Endothelial cell of umbilical vein (primary cell): ENCODE measurements around the gene PCBP4. TPM values are rescaled to one million over a fixed set of nuclear protein-coding genes. Genes with fewer than 3 reads are reported as not detected.

Source experiments
- BruUV-seq: library from RNA; stranded (reverse); fragments of 400-500 nt; replicated peaks from 2 replicates; lab custom pipeline; 2021; lab: Mats Ljungman, UMichigan
- CTCF ChIA-PET: fragments of 300-600, 350-600 bp; sonication (Branson Sonifier 250); formaldehyde crosslinking; loops from one replicate; lab custom pipeline; 2021; ENCODE audit warnings: antibody characterized with exemption, inconsistent platforms; lab: Charles Lee
- POLR2A ChIA-PET: fragments of 300-600, 350-600 bp; sonication (Branson Sonifier 250); formaldehyde crosslinking; loops from one replicate; lab custom pipeline; 2021; ENCODE audit warnings: antibody characterized with exemption, inconsistent platforms; lab: Charles Lee
- DNase-seq: peaks from one replicate; pipeline ENCODE4 v3.0.0-alpha.2; 2011; ENCODE audit warnings: low read depth, low spot score
- FAIRE-seq: peaks from 2 replicates; lab custom pipeline; 2011; peaks lifted over from hg19 to GRCh38; lab: Jason Lieb, UNC
- H2AFZ ChIP-seq: 2 replicates; pipeline ENCODE4 v1.6.0; 2012; ENCODE audit warnings: low read depth, low read length, control low read depth, inconsistent platforms
- H3K27ac ChIP-seq: 2 replicates; pipeline ENCODE4 v1.5.1; 2011; ENCODE audit warnings: low read depth, mild to moderate bottlenecking, control low read depth, low read length, moderate library complexity; ENCODE audit not compliant: insufficient read depth
- H3K27me3 ChIP-seq, 2 experiments: 2 replicates each; pipeline versions ENCODE4 v1.6.0 to v1.6.1; 2011; ENCODE audit warnings: low read length in 2 of 2, mixed read lengths in 1 of 2; ENCODE audit not compliant: control insufficient read depth in 2 of 2, insufficient read depth in 2 of 2
- H3K36me3 ChIP-seq, 2 experiments: 2 replicates in 1 of 2; 3 replicates in 1 of 2; pipeline ENCODE4 v1.5.1; 2011; ENCODE audit warnings: low read length in 2 of 2, mild to moderate bottlenecking in 1 of 2, moderate library complexity in 1 of 2; ENCODE audit not compliant: control insufficient read depth in 2 of 2, insufficient read depth in 2 of 2; ENCODE audit errors: extremely low read depth in 1 of 2
- H3K4me1 ChIP-seq: 3 replicates; pipeline ENCODE4 v1.5.1; 2011; ENCODE audit warnings: mild to moderate bottlenecking, low read length; ENCODE audit not compliant: control insufficient read depth, insufficient read depth; ENCODE audit errors: extremely low read depth
- H3K4me2 ChIP-seq: 2 replicates; pipeline ENCODE4 v1.6.1; 2011; ENCODE audit warnings: low read length, control low read depth, mixed read lengths; ENCODE audit not compliant: insufficient read depth
- H3K4me3 ChIP-seq, 3 experiments: fragments of 200-600 bp in 1 of 3; sonication (generic), shearing (Covaris generic) in 1 of 3; replicated peaks in 1 of 3; 2 replicates each; pipeline ENCODE4 v1.5.1; 2011 to 2016; ENCODE audit warnings: control low read depth in 3 of 3, low read length in 3 of 3, mild to moderate bottlenecking in 2 of 3, inconsistent platforms in 1 of 3, low read depth in 1 of 3, moderate library complexity in 1 of 3; ENCODE audit not compliant: insufficient read depth in 1 of 3
- H3K79me2 ChIP-seq: 2 replicates; pipeline ENCODE4 v1.6.0; 2012; ENCODE audit warnings: low read length, inconsistent platforms; ENCODE audit not compliant: control insufficient read depth, insufficient read depth
- H3K9ac ChIP-seq: replicated peaks from 2 replicates; pipeline ENCODE3; 2011; ENCODE audit warnings: low read length, control low read depth; ENCODE audit not compliant: insufficient read depth; ENCODE audit errors: extremely low read depth
- H3K9me1 ChIP-seq: replicated peaks from 3 replicates; pipeline ENCODE4 v1.6.0; 2011; ENCODE audit warnings: mild to moderate bottlenecking, low read length; ENCODE audit not compliant: control insufficient read depth, insufficient read depth; ENCODE audit errors: extremely low read depth
- H3K9me3 ChIP-seq: replicated peaks from 2 replicates; pipeline ENCODE4 v1.5.1; 2012; ENCODE audit warnings: low read length, inconsistent platforms; ENCODE audit not compliant: control insufficient read depth, insufficient read depth
- H4K20me1 ChIP-seq: replicated peaks from 2 replicates; pipeline ENCODE3; 2011; ENCODE audit warnings: mild to moderate bottlenecking, low read length; ENCODE audit not compliant: control insufficient read depth, insufficient read depth; ENCODE audit errors: extremely low read depth
- EZH2 ChIP-seq: IDR thresholded peaks from 2 replicates; pipeline ENCODE4 v1.6.1; 2012; ENCODE audit warnings: borderline replicate concordance, low read depth, mild to moderate bottlenecking, moderate library complexity, low read length, inconsistent platforms; ENCODE audit not compliant: severe bottlenecking
- FOS ChIP-seq: IDR thresholded peaks from 2 replicates; pipeline ENCODE4 v1.6.1; 2011; ENCODE audit warnings: mild to moderate bottlenecking, low read length, moderate library complexity, borderline replicate concordance; ENCODE audit not compliant: insufficient read depth
- GATA2 ChIP-seq: IDR thresholded peaks from 2 replicates; pipeline ENCODE4 v1.7.0; 2011; ENCODE audit warnings: low read depth, mild to moderate bottlenecking, moderate library complexity, mixed read lengths, low read length; ENCODE audit not compliant: insufficient read length, insufficient read depth
- JUN ChIP-seq: IDR thresholded peaks from 2 replicates; pipeline ENCODE4 v1.6.1; 2011; ENCODE audit warnings: borderline replicate concordance, low read depth; ENCODE audit not compliant: insufficient read length, insufficient read depth
- MYC ChIP-seq: IDR thresholded peaks from one replicate; pipeline ENCODE4 v1.6.1; 2011; ENCODE audit warnings: mild to moderate bottlenecking, low read depth, low read length
- POLR2A ChIP-seq: IDR thresholded peaks from 2 replicates; pipeline ENCODE4 v1.6.1; 2012; ENCODE audit warnings: low read depth, mild to moderate bottlenecking, control low read depth, low read length
- POLR2AphosphoS5 ChIP-seq: IDR thresholded peaks from 2 replicates; pipeline ENCODE4 v1.6.1; 2012; ENCODE audit warnings: low read depth, mild to moderate bottlenecking, control low read depth, low read length, moderate library complexity; ENCODE audit not compliant: insufficient read depth
- dilution Hi-C: fragments of 300-500 bp; cut with MboI; formaldehyde crosslinking; loops from one replicate; pipeline ENCODE4 v1.15.0; 2019; ENCODE audit warnings: low sequenced_read_pairs; ENCODE audit not compliant: extremely low pct_ligation_motif_present
- intact Hi-C: fragments of 100-400 bp; cut with micrococcal nuclease; formaldehyde crosslinking; loops from one replicate; pipeline ENCODE4 v1.10.0; 2022
- polyA plus RNA-seq, 4 experiments: library from polyadenylated mRNA; depleted of rRNA in 3 of 4; stranded (reverse) in 3 of 4; unstranded in 1 of 4; fragments of >200 nt; gene quantifications; 2 replicates each; pipeline versions ENCODE4 v1.2.1 to v1.2.3, GENCODE V29; 2011 to 2012; ENCODE audit warnings: missing spikeins in 1 of 4
- total RNA-seq: library from RNA; stranded (reverse); gene quantifications from 2 replicates; pipeline ENCODE4 v1.2.3, GENCODE V29; 2021
- TF ChIP-seq, protein P1 (sequence below): IDR thresholded peaks from 2 replicates; pipeline ENCODE4 v1.6.1; 2011; ENCODE audit not compliant: insufficient read depth, insufficient read length
- TF ChIP-seq, protein P2 (sequence below), 2 donors: IDR thresholded peaks; 1 replicate in 1 of 2; 2 replicates in 1 of 2; pipeline ENCODE4 v1.5.1; 2011; ENCODE audit warnings: low read length in 2 of 2, mild to moderate bottlenecking in 2 of 2, moderate library complexity in 2 of 2, control low read depth in 1 of 2, inconsistent platforms in 1 of 2, low read depth in 1 of 2; ENCODE audit not compliant: insufficient read depth in 1 of 2; ENCODE audit errors: extremely low read depth in 1 of 2

The PCBP4 gene
- total and polyA plus RNA-seq, 2 donors (not counting 3 experiments of a cell fraction or from before 2014, with no cell fraction given) = 46.5 to 63.1 TPM

DNA sequence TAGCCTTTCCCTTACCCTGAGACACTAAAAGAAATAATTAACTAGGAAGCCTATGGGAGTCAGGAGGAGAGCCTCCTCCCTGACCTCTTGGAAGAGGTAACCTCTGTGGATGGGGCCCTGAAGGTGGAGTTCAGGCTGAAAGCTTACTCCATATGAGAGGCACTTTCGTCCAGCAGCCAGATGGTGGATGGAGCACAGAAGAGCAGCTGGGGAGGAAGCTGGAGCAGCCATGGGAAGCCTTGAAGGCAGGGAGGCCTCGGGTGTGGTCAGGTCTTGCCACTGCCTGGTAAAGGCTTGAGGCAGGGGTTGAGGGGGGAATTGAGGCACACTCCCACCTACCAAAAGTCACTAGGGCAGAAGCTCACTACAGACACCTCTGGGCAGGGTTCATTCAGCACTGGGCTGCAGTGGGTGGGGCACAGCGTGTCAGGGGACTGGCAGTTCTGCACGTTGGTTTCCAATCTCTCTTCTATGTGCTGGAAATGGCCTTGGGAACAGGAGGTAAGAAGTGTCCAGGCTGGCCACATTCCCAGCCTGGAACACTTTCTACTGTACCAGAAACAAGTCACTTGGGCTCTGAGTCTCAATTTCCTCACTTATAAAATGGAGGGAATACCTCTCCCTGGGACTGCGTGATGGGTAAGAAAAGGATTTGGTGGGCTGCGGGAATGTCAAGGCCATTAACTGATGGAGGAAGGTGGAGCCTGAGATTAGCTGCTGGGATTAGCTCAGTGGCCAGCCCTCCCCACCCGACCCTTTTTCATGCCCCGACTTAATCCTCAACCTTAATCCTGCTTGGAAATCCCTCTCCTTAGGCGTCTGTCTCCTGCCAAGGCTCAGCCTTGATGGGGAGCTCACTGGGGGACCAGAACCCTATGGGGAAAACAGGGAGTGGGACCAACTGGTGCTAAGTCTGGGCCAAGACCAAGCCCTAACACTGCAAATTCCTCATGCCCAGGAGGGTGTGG is 5.4 kb downstream of the PCBP4 start:
- H4K20me1 ChIP-seq = no peaks in the 10 kb centered on the region
- CTCF ChIA-PET = interaction anchor here (0.9 to 4.1 kb wide), 3 partner anchors 11 to 13 kb away, joined by 3 to 20 read pairs (median 5); partner anchors contain the start of genes ABHD14A and ABHD14B
- BruUV-seq = no TSS peak

More for the DNA sequence above, 5.4 kb downstream of the PCBP4 start:
- Histone ChIP-seq H2AFZ (no peak overlapping the region), H3K9me1 (no peaks in the 10 kb centered on the region), H3K4me1 (peaks cover 3% of the 10 kb centered on the region), H3K4me3 (no peak overlapping the region), H3K36me3 (peaks cover 0 to 2% of the 10 kb centered on the region in 2 experiments), H3K9ac (no peak overlapping the region), H3K9me3 (no peaks in the 10 kb centered on the region), H3K79me2 (no peaks in the 10 kb centered on the region), H3K27ac (no peak overlapping the region), H3K4me2 (no peak overlapping the region), H3K27me3 (no peaks in the 10 kb centered on the region)
- dilution Hi-C loops (no loop called here), intact Hi-C loops (no loop called here)
- TF ChIP-seq EZH2 = no peak
- TF ChIP-seq POLR2AphosphoS5 = no peak
- TF ChIP-seq, protein P1, sequence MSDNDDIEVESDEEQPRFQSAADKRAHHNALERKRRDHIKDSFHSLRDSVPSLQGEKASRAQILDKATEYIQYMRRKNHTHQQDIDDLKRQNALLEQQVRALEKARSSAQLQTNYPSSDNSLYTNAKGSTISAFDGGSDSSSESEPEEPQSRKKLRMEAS = no peak
- no peak for TF ChIP-seq MYC
- TF ChIP-seq JUN = no peak
- TF ChIP-seq POLR2A = no peak
- no peak for TF ChIP-seq FOS
- TF ChIP-seq GATA2 = no peak
- TF ChIP-seq, protein P2, sequence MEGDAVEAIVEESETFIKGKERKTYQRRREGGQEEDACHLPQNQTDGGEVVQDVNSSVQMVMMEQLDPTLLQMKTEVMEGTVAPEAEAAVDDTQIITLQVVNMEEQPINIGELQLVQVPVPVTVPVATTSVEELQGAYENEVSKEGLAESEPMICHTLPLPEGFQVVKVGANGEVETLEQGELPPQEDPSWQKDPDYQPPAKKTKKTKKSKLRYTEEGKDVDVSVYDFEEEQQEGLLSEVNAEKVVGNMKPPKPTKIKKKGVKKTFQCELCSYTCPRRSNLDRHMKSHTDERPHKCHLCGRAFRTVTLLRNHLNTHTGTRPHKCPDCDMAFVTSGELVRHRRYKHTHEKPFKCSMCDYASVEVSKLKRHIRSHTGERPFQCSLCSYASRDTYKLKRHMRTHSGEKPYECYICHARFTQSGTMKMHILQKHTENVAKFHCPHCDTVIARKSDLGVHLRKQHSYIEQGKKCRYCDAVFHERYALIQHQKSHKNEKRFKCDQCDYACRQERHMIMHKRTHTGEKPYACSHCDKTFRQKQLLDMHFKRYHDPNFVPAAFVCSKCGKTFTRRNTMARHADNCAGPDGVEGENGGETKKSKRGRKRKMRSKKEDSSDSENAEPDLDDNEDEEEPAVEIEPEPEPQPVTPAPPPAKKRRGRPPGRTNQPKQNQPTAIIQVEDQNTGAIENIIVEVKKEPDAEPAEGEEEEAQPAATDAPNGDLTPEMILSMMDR (IDR thresholded peaks at IDR 0.05; ENCODE audit: extremely low read depth in 1 of 2, insufficient read depth in 1 of 2, low read depth in 1 of 2, low read length in 2 of 2) = no peak
- POLR2A ChIA-PET = interaction anchor here (0.7 kb wide), 1 partner anchor 15 kb away, joined by 6 read pairs; no protein-coding TSS in a partner anchor
- no peak for FAIRE-seq
- DNase-seq = no peak
